Effector CD4-positive, alpha-beta T cell (primary cell): ENCODE results near the gene MARCHF9.
"Not testable (repeated sequence)": the region's sequence is repeated elsewhere in the genome, so short reads cannot be mapped to it uniquely, and the experiment has no call there.

Source experiments
- DNase-seq: peaks from one replicate; pipeline ENCODE4 v3.0.0-alpha.2; 2020

The MARCHF9 gene

DNA sequence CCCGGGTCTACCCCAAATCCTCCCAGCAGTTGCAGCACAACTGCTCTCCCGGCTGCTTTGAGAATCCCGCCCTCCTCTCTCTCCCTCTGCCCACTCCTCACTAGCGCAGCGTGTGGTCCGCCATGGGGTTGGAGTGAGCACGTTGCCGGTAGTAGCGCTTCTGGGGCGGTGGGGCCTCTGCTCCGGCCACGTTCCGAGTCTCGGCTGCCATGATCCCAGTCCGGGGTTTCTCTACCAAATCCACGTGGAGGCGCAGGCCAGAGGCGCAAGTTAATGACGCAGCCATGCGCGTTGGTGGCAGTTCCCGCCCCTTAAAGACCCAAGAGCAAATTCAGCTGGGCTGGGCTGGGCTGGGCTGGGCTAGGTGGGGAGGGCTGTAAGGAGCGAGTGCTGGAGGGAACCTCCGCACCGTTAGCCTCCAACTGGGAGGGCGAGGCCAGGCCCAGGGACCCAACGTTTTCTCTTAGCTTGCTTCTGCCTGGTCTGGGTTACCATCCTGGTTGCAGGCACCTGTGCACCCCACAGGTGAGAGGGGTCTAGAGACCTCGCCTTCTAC is 17.0 kb downstream of the MARCHF9 start, which contains the start of gene METTL1:
METTL1 (minus strand) TSS at position 233 of the 556 bp plus-strand sequence; CDS start at position 211, 22 bp downstream.
- peak; percentile 85 for DNase-seq

GRCh38 chr12:57772429-57773322 is 17.8 kb downstream of the MARCHF9 start, which contains the start of gene EEF1AKMT3:
TSS of gene EEF1AKMT3 (plus strand) at chr12:57772614. CDS start at chr12:57772725, 111 bp downstream.
- DNase-seq, result peak; percentile 22

DNA sequence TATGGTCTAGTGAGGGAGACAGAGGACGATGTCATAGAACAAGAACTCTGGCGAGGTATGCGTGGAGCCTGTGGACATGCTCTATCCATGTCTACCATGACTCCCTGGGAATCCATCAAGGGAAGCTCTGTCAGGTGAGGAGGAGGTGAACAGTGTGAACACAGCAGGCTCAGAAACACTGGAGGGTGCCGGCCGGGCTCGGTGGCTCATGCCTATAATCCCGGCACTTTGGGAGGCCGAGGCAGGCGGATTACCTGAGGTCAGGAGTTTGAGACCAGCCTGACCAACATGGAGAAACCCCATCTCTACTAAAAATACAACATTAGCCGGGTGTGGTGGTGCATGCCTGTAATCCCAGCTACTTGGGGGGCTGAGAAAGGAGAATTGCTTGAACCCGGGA is 19.7 kb downstream of the MARCHF9 start:
- DNase-seq, result not testable (repeated sequence)

DNA sequence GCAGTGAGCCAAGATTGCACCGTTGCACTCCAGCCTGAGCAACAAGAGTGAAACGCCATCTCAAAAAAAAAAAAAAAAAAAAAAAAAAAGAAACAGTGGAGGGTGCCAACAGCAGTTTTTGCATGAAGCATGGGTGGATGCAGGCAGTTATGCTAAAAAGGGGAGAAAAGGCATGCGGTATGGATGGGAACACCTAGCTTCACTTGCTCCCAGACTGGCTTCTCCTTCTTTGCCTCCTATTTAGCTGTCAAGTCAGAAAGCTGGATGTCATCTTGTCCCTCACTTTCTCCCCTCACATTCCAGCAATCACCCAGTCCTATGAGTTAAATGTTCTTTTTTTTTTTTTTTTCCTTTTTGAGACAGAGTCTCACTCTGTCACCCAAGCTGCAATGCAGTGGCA is 20.1 kb downstream of the MARCHF9 start:
- no peak for DNase-seq

- DNase-seq, result no peak
These were observed 20.8 kb downstream of the MARCHF9 start for GRCh38 chr12:57775563-57776246.

DNA sequence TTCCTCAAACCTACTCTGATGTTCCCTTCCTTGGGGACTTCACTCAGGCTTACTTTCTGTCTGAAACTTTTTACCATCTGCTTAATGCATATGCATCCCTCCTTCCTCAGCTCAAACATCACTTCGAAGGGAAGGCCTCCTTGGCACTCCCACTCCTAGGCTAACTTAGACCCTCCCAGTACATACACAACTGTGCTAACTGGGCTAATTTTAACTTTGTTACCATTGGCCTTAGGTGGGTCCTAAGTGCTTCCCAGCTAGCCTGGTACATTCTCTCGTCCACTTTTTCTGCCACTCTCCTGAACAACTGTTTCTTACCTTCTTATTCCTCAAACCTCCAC is 21.3 kb downstream of the MARCHF9 start:
- DNase-seq, result no peak

GRCh38 chr12:57777367-57777766 is 22.5 kb downstream of the MARCHF9 start:
- no peak for DNase-seq

- DNase-seq, result no peak
These were observed 23.0 kb downstream of the MARCHF9 start for GRCh38 chr12:57777911-57778310.

- DNase-seq, result no peak
These were observed 24.8 kb downstream of the MARCHF9 start for GRCh38 chr12:57779736-57780135.

DNA sequence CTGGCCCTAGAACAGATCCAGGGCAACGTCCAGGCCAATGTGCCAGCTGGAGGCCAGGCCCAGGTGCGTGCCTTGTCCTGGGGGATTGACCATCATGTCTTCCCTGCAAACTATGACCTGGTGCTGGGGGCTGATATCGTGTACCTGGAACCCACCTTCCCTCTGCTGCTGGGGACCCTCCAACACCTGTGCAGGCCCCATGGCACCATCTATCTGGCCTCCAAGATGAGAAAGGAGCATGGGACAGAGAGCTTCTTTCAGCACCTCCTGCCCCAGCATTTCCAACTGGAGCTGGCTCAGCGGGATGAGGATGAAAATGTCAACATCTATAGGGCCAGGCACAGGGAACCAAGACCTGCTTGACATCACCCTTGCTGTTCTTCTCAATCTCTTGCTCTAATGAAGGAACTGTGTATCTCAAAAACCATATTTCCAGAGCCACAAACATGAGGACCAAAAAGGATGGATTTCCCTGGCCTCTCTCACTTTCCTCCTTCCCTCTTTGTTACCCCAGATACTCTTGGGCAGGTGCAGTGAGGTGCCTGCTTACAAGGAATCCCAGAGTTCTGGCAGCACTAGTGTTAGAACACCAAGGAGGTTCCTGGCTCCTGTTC is 25.5 kb downstream of the MARCHF9 start:
- no peak for DNase-seq

DNA sequence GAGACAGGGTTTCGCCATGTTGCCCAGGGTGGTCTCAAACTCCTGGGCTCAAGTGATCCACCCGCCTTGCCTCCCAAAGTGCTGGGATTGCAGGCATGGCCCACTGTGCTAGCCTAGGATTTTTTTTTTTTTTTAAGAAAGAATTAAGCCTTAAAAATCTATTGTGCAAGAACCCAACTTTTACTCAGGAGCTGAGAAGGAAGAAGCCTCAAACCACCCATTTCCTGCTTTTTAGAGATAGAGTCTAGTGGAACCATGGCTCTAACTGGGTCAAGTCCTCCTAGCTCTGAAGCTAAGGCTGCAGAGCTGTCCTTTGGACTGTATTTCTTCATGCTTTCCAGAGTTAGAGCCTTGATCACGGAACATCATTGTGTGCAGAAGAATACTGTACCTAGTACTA is 26.3 kb downstream of the MARCHF9 start:
- DNase-seq, result no peak

- no peak for DNase-seq
These were observed 26.9 kb downstream of the MARCHF9 start for GRCh38 chr12:57781801-57782200.

DNA sequence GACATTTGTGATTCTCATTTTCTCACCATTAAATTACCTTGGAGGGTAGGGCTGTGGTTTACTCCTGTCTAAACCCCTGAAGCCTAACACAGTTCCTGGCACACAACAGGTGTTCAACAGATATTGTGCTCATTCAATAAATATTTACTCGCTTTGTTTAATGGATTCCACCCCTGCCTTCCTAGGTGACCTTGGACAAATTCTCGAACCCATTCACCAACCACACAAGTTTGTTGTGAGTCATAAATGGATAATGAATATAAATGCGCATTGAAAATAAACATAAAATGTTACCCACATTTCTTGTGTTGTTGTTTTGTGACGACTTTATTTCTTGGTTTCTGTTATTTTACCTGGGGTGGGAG is 27.3 kb downstream of the MARCHF9 start:
- no peak for DNase-seq

GRCh38 chr12:57782608-57783465 is 27.9 kb downstream of the MARCHF9 start, which contains the start of gene TSFM:
TSS of gene TSFM (plus strand) at chr12:57782787. CDS start at chr12:57782802, 15 bp downstream.
- peak; percentile 99 for DNase-seq

- no peak for DNase-seq
These were observed 28.5 kb downstream of the MARCHF9 start for GRCh38 chr12:57783466-57783801.

DNA sequence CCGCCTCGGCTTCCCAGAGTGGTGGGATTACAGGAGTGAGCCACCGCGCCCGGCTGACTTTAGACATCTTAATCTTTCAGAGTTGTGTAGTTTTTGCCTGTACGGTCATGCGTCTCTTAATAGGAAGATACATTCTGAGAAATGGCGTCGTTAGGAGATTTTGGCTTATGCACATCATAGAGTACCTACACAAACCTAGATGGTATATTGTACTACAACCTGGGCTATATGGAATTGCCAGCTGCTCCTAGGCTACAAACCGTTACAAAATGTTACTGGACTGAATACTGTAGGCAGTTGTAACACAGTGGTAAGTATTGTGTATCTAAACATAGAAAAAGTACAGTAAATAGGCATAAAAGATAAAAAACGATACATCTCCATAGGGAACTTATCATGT is 29.0 kb downstream of the MARCHF9 start:
- no peak for DNase-seq

DNA sequence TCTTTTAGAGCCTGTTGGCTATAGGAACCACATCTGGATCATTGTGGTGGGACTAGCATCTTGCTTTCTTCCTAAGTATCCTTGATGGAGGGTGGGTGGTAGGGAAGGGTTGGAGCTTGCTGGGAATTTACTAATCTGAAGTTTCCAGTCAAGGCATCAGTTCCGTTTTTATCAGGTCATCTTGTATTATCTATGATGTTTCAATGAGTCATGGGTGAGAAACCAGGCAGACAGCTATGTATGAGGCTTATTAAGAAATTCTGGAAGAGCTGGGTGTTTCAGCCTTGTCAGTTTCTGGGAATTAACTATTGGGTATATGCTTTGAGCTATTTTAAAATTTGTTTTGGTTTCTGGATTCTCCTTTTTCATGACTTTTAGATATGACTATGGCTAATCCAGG is 39.0 kb downstream of the MARCHF9 start:
- DNase-seq, result no peak

GRCh38 chr12:57795354-57795753 is 40.5 kb downstream of the MARCHF9 start:
- DNase-seq, result no peak

- DNase-seq, result no peak
These were observed 42.1 kb downstream of the MARCHF9 start for GRCh38 chr12:57796996-57797395.

DNA sequence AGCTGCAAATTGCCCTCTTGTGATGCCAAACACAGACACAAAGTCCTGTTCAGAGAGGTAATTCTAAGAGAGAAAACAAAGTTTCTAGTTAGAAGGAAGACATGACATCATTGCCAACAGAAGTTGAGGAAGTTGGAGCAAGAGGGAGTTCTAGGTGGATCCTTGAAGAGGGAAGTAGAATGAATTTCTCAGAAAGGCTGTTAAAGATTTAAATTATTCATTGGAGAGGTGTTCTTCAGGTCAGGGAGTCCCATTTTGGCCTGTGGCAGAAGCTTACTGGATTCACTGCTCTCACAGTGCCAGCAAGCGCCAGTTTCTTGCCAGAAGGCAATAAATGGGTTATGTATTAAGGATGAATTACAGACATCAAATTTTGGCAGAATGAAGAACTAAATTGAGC is 43.0 kb downstream of the MARCHF9 start:
- no peak for DNase-seq

DNA sequence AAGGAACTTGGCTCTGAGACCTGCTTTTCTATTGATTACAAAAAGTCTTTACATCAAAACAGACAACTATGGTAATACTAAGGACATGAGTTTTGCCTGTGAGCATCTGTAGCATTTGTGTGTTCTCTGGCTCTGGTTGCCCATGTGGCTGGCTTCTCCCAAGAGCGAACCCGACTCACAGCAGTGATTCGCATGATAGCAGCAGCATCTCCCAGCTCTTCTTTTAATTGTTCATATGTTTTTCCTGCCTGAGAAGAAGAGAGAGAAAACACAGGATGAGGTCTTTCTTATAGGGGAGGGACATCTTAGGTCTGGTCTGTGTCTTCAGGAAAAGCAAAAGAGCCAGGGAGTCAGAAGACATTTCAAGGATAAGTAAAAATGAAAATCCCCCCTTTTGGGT is 46.1 kb downstream of the MARCHF9 start:
- no peak for DNase-seq

DNA sequence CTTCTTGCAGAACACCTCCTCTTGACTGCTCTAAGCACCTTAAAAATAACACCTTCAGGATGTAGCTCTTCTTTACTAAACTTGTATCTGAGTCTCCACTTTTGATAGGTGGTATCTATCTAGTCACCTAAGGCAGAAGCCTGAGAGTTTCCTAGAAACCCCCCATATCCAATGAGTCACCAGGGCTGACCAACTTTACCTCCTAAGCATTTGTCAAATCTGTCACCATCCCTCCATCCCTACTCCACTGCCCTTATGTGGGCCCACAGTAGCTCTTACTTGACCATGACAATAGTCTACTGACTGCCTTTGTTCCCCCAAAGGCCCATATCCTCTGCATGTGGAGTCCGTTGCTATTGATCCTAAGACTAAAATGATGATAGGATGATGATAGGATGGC is 47.7 kb downstream of the MARCHF9 start:
- DNase-seq, result no peak
